ENCODE measurements around the gene PC.
"Not testable (repeated sequence)": the region's sequence is repeated elsewhere in the genome, so short reads cannot be mapped to it uniquely, and the experiment has no call there.

PC gene

DNA sequence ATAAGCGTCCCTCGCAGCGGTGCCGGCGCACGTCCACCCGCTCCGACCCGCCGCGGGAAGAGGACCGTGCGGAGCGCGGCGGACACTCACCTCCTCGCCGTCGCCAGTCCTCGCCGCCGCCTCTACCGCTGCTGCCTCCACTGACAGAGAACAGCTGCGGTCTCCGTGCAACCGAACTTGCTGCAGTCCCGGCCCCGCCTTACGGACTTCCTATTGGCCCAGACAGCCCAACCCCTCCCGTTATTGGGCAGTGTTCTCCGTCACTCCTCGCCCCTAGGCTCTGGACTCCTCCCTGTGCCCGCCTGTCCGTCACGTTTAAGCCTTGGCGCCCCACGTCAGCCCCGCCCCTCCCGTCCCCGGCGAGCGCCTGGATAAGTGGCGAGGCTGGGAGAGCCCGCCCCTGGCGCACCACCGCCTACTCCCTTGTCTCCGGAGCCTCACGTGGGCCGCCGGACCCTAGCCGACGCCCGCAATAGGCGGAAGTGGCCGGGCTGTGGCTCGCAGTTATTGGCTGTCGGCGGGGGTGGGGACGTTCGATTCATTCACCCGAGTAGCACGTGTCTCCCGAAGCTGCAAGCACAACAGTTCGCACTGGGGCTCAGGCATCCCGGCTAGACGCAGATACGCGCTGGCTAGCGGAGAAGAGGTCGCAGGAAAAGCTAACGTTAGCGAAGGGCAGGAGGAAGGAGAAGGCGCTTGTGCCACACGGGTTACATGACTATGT lies at the start of gene PC:
Gene PC, minus strand, starts transcription at position 152 of the 724 bp plus-strand sequence. CDS start 86,224 bp downstream, outside the sequence.
- peak; percentile 99 for DNase-seq

- no peak for DNase-seq
These were observed 48.9 kb upstream of the PC start for GRCh38 chr11:67007126-67007525.

- no peak for DNase-seq
These were observed 48.1 kb upstream of the PC start for GRCh38 chr11:67006029-67006884.

DNA sequence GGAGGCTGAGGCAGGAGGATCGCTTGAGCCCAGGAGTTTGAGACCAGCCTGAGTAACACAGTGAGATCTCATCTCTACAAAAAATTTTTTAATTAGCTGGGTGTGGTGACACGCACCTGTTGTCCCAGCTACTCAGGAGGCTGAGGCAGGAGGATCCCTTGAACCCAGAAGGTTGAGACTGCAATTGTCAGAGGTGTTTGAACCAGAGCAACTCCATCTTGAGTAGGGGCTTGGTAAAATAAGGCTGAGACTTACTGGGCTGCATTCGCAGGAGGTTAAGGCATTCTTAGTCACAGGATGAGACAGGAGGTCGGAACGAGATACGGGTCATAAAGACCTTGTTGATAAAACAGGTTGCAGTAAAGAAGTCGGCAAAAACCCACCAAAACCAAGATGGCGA lies 47.0 kb upstream of the PC start:
- not testable (repeated sequence) for DNase-seq

GRCh38 chr11:67002921-67003411 lies 44.8 kb upstream of the PC start:
- DNase-seq = no peak

DNA sequence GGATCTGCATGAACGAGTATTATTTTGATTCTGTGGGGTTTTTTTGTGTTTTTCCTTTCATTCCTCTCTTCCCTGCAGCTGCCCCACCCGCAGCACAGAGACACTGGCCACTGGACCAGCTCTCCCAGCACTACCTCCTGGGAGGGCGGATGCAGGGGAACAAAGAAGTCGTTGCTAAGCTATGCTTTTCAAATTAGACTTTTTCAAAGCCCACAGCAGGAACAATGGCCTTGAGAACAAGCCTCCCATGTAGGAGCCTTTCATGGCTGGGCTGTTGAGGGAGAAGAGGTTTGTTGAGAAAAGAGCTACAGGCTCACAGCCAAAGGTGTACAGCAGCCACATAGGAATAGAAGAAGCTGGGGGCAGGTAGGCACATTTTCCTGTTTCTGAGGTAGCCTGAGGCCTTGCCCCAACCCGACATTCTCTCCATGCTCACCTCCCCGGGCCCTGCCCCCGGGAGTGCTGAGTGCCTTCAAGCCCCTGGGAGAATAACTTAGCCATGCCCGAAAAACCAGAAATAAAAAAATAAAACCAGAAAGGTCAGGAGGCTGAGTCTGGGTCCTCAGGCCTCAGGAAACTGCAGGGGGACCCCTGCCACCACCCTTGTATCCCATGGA lies 44.2 kb upstream of the PC start:
- no peak for DNase-seq

DNA sequence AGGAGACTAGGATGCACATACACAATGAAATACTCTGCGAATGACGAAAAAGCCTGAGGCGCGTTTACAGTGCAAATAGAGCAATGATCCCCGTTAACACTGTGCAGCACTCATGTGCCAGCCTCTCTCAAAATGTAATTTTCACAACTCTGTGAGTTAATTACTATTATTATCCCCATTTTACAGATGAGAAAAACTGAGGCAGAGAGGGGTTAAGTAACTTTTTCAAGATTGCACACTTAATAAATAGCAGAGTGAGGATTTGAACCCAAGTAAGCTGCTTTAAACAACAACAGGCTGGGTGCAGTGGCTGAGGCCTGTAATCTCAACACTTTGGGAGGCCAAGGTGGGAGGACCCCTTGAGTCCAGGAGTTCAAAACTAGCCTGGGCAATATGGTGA lies 43.1 kb upstream of the PC start:
- DNase-seq = no peak

DNA sequence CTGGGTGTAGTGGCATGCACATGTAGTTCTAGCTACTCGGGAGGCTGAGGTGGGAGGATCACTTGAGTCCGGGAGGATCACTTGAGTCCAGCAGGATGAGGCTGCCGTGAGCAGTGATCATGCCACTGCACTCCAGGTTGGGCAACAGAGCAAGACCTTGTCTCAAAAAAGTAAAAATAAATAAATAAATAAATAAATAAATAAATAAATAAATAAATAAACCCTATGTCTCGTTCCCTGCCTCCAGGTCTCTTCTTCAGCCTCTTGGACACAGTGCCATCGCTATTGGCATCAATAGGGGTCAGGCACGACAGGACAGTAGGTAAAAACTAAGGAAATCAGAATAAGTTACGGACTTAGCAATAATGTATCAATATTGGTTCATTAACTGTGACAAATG lies 41.4 kb upstream of the PC start:
- no peak for DNase-seq

- DNase-seq = no peak
These were observed 38.6 kb upstream of the PC start for GRCh38 chr11:66996609-66997273.

DNA sequence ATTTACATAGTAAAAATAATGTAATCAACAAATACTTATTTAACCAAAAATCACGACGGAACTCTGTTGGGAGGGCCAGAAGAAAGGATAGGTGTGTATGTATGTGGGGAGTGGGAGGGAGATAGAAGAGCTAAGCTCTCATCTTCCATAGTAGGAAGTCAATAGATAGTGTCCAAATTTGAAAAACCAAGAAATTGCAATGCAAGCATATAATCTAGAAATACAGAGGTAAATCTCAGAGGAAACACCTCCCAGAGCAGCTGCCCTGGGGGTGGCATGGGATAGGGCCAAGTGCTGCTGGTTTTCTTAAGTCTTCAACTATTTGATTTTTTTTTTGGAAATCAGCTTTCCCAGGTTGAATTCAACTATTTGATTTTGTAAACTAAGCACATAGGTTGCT lies 33.9 kb upstream of the PC start:
- DNase-seq = no peak

DNA sequence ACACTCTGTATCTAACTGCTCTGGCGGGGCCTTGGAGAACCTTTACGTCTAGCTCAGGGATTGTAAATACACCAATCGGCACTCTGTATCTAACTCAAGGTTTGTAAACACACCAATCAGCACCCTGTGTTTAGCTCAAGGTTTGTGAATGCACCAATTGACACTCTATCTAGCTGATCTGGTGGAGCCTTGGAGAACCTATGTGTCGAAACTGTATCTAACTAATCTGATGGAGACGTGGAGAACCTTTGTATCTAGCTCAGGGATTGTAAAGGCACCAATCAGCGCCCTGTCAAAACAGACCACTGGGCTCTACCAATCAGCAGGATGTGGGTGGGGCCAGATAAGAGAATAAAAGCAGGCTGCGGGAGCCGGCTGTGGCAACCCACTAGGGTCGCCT lies 31.2 kb upstream of the PC start:
- not testable (repeated sequence) for DNase-seq

- DNase-seq = not testable (repeated sequence)
These were observed 30.6 kb upstream of the PC start for GRCh38 chr11:66988741-66989140.

DNA sequence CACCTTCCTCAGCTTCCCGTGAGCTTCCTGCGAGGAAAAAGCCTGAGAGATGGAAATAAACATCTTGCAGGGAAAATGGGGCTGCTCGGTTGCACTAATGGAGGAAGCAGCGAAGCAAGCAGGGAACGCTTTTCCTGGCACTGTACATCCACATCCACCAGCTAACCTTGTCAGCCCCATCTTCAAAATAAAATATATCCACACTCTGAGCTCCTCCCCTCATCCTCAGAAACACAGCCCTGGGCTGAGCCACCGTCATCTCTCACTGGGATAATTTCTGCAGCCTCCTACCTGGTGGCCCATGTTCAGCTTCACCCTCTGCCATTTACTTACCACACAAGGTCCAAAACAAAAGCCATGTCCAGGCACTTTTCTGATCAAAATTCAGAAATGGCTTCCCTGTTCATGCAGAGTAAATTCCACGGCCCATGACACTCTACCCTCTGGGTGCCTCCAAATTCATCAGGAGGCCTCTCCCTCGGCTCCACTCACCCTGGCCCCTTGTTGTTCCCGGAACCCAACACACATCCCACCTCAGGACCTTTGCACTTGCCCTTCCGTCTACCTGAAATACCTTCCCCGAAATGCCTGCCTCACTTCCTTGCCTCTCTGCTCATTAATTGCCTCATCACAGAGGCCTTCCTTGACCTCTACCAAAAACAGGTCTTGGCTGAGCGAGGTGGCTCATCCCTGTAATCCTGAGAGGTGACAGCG lies 29.9 kb upstream of the PC start:
- DNase-seq = no peak

GRCh38 chr11:66987158-66987620 lies 29.0 kb upstream of the PC start:
- DNase-seq = no peak

DNA sequence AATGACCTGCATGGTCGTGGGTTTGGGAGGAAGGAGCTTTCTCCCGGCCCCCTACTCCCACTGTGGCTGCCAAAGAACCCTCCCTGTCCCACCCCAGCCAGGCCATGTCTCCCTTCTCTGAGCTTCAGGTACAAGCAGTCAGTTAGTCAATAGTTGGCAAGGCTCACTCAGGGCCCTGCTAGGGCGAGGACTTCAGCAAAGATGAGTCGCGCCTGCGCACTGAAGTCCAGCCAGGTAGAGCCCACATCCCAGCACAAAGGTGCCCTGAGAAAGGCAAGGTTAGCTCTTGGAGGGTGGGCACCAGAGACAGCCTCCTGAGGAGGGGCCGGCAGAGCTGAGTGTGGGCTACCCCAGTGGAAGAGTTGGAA lies 28.0 kb upstream of the PC start:
- DNase-seq = no peak

DNA sequence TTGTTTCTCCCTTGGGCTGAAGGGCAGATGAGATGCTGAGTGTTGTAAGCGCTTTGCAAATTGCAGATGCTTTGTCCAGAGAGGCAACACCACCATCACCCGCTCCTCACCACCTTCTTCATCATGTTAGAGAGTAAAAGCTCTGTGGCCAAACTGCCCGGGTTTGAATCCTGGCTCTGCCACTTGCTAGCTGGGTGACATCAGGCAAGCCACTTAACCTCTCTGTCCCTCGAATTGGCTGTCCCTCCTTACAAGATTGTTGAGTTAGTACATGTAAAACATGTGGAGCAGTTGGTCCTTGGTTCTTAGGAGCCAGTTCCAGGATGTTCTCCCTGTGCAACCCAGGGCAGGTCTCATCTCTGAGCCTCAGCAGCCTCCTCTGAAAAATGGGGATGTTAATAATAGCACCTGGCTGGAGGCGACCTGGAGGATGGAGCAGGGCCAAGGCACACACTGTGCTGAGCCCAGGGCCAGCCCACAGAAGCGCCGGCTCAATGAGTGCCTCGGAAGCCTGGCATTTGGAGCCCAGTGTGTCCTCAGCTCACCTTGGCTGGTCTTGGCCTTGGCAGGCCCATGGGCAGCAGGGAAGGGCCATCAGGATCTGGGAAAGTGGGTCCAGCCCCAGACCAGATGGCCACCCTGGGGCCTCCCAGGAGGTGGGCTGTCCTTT lies 27.5 kb upstream of the PC start:
- no peak for DNase-seq

- DNase-seq = no peak
These were observed 25.2 kb upstream of the PC start for GRCh38 chr11:66983275-66983924.

DNA sequence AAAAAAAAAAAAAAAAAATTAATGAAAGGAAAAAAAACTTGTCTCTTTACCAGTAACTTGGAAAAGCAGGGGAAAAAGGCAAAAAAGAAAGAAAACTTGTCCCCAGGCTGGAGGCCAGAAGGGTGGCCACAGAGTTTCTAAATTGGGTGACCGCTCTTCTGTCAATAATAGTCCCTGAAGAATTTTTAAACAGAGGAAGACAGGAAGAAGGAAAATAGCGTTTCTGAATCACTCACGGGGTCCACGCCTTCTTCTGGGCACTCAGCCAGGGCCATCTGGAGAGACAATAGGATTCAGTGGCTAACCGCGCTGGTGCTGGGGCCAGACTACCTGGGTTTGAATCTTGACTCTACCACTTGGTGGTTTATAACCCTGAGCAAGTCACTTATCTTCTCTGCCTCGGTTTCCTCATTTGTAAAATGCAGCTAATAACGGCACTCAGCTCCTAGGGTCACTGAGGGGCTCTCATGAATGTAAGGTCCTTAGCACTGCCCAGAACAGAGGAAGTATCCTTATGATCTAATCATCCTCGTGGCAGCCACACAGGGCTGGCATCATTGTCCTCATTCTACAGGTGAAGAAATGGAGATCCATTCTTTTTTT lies 23.9 kb upstream of the PC start:
- peak; percentile 34 for DNase-seq

- DNase-seq = no peak
These were observed 21.3 kb upstream of the PC start for GRCh38 chr11:66979336-66979980.

GRCh38 chr11:66978717-66979116 lies 20.5 kb upstream of the PC start:
- DNase-seq = no peak

Measured in CD4-positive, alpha-beta T cell treated with Interleukin-6 for 4 hours (primary cell).